GM23248 (cell line): Measurements from ENCODE around the gene KYAT1.

Experiments
- EZH2 ChIP-seq: fragments of 200-600 bp; sonication (generic); IDR thresholded peaks from 2 replicates; pipeline ENCODE4 v1.6.1; 2018; ENCODE audit warnings: antibody characterized with exemption, mild to moderate bottlenecking; ENCODE audit not compliant: insufficient read depth, poor library complexity, severe bottlenecking
- EZH2phosphoT487 ChIP-seq: fragments of 200-600 bp; sonication (generic); IDR thresholded peaks from 2 replicates; pipeline ENCODE4 v1.6.1; 2018; ENCODE audit warnings: antibody characterized with exemption, moderate library complexity, mild to moderate bottlenecking, low read depth; ENCODE audit not compliant: insufficient read depth

GRCh38 chr9:128898382-128898781 is 16.6 kb upstream of the KYAT1 start:
- no peak for TF ChIP-seq EZH2
- TF ChIP-seq EZH2phosphoT487, result no peak
